HG03095 (cell line): ENCODE data around the gene CCDC124.

ENCODE experiments used
- ATAC-seq: cut with Tn5 transposase; IDR thresholded peaks from one replicate; pipeline ENCODE4 v1.9.1; 2021; ENCODE audit warnings: moderate library complexity; ENCODE audit not compliant: unreplicated experiment

CCDC124 gene

DNA sequence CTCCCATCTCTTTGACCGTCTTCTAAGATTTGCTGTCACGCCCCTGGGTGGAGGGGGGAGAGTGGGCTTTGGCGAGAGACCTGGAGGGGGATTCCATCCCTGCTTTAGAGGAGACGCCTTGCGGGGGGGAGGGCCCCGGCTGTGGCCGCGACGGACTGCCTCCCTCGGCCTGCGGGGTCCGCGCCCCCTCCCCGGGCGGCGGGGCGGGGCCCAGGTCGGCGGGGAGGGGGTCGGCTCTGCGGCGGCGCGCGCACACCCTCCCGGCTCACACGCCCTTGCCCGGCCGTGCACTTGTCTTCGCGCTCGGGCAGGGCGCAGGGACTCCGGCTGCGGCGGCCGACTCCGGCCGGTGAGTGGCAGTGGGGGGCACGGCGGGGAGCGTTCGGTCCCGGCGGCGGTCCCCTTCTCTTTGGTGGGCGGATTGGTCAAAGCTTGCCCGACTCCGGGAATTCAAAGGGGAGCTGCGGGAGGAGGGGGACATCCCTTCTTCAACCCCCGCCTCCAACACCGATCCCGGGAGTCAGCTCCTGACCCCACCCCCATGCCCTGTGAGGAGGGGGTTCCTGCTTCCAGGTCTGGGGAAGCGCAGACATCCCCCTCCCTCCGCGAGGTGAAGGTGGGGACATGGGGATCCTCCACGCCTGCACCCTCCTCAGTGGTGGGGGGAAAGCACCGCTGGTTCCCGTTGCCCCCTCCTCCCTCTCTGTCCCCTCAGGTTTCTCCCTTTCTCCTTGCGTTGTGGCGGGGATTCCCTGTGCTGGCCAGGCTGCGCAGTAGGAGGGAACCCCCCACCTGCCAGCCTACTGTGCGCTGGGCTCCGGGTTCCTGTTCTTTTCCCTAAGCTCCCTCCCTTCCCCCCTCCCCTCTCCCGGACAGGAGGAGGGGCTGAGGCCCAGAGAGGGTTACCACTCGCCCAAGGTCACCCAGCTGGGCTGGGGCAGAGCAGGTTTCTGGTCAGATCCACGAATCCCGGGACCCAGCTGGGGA is 19.5 kb downstream of the CCDC124 start:
- no peak for ATAC-seq

DNA sequence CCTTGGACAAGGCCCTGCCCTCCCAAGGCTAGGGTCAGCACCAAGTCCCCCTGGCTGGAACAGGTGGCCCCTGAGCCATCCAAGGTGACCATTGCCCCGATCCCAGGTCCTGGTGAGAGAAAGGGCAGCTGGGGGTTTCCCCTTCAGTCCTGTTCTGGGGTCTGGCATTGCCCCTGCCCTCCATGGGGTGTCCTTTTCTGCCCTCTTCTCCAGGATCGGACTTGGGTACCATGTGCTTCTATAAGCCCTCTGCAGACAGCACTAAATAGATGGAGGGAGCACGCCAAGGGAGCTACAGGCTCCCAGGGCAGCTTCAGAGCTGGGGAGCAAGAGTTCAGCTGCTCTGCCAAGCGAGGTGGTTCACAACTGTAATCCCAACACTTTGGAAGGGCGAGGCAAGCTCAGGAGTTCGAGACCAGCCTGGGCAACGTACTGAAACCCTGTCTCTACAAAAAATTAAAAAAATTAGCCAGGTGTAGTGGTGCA is 20.5 kb downstream of the CCDC124 start:
- no peak for ATAC-seq

DNA sequence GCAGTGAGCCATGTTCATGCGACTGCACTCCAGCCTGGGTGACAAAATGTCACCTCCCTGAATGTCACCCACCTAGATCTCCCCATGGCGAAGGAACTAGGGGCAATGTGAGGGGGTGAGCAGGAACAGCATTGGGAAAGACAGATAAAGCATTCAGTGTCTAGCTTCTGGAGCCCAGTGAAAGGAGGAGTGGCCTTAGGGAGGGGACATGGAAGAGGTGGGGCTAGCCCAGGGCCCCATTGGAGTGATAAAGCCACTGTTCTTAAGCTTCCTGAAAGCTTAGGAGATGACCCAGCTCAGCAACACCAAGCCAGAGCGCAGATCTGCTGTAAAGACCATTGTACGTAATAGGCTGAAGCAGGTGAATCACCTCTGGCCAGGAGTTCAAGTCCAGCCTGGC is 21.1 kb downstream of the CCDC124 start:
- no peak for ATAC-seq

DNA sequence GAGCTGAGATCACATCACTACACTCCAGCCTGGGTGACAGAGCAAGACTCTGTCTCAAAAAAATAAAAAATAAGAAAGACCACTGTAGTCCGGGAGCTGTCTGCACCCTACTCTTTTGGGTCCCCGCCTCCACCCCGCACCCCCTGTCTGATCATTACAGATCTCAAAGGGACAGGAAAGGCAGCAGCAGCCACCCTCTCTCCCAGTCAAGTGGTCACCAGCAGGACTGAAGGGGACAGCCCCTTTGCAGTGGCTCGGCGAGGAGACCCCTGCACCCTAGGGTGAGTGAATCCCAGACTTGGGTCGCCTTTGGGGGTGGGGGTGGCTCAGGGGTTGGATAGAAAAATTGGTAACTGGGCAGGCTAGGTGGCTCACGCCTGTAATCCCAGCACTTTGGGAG is 21.6 kb downstream of the CCDC124 start:
- no peak for ATAC-seq

- ATAC-seq: no peak
Observed at GRCh38 chr19:17957149-17957849, 24.5 kb downstream of the CCDC124 start.

- no peak for ATAC-seq
Observed at GRCh38 chr19:17957885-17958284, 25.1 kb downstream of the CCDC124 start.

DNA sequence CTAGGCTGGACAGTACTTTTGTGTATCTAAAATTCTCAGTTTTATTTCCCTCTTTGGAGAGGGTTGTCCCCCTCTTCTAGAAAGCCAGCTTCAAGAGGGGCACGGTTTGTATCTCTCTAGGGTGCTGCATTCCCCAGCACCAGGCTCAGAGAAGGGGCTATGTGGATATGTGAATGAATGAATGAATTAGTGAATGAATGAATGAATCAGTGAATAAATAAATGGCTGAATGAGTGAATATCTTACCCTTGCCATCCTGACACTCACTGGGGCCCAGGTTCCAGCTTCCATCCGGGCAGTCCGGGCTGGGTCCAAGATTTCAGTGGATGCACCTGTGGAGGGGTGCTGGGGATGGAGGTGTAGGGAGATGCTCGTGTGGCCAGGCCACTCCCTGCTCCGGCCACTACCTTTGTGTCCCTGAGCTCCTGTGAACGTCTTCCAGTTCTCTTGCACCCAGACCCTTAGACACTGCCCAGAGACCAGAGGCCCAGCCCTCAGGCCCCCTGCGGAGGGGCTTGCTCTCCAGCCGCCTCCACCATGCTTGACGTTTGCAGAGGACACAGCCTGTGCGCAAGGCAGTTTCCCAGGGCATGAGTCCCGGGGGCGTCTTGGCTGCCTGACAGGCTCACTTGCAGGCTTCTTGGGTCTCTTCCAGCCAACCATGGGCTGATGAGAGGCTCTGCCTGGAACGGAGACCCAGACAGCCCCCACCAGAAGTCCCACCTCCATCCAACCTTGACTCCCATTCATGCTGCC is 31.3 kb downstream of the CCDC124 start:
- ATAC-seq: no peak

DNA sequence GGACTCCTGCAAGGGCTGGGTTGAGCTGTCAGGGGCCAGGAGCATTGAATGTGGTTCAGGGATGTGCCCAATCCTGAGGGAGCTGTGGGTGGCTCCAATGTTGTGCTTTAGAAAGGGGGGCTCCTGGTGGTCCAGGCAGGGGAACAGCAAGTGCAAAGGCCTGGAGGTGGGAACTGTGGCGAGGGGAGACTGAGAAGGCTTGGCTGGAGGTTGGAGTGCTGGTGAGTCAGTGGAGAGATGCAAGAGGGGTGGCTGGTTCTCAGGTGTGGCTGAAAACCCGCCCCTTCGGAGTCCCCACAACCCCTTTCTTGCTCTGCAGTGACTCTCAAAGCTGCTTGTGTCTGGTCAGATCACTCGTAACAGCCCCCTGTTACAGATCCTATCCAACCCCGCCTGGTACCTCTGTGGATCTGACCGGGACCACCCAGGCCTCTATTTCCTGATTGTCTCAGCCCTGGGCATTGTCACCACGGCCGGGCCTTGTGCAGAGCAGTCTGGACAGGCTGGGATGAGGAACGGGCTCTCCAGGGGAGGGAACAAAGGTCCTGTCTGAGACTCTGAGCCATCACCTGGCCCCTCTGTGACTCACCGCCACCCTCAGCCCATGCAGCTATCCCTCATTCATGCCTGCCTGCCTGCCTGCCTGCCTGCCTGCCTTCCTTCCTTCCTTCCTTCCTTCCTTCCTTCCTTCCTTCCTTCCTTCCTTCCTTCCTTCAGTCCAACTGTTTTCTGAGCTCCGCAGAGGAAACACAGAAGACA is 32.7 kb downstream of the CCDC124 start:
- ATAC-seq: no peak

DNA sequence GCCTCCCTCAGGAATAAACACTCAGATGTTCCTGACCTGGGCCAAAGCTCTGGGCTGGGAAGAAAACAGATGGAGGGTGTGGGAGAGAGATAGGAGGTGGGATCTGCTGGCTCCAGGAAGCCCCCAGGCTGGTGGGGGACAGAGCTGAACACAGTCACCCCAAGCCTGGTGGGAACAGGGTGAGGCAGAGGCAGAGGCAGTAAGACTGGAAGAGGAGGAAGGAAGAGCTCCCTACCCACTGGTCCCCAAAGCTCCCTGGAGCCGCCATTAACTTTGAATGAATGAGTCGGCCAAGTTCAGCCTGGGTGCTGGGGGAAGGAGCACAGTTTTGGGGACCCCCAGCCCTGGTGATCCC is 33.3 kb downstream of the CCDC124 start:
- no peak for ATAC-seq

- no peak for ATAC-seq
Observed at GRCh38 chr19:17966550-17967256, 33.9 kb downstream of the CCDC124 start, which contains the start of gene KCNN1. KCNN1 (plus strand) TSS chr19:17967107; CDS start chr19:17973889, 6,782 bp downstream.

DNA sequence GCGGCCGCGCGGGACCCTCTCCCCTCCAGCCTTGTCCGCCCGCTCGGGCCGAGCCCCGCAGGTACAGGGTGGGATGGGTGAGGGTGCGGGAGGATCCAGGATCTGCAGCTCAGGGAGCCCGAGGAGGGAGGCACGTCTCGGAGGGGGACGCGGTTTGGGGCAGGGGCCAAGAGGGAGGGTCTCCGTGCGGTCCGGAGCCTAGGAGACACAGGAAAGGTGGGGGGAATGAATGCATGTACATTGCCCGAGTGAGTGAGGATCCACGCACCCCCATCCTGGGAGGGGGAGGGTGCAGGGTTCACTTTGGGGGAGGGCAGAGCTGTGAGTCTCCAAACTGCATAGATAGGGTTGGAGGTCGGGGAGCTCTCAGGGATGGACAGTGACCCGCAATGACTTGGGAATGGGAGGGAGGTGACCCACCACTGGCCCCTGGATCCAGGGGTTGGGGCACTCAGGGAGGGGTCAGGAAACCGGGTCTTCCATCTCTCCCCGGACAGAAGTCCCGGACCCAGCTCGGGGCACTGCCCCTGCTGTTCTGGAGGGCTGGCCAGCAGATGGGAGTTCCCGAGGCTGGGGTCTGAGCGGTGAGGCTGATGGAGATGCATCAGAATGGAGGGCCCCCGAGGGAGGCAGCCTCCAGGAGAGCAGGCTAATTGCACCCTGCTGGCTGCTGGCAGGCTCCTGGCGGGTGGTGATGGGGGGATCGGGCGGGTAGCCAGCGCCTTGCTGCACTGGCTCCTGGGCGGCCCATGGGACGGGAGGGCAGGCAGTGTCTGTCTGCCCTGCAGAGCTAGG is 34.6 kb downstream of the CCDC124 start:
- ATAC-seq: no peak

- ATAC-seq: no peak
Observed at GRCh38 chr19:17968362-17968761, 35.5 kb downstream of the CCDC124 start.

DNA sequence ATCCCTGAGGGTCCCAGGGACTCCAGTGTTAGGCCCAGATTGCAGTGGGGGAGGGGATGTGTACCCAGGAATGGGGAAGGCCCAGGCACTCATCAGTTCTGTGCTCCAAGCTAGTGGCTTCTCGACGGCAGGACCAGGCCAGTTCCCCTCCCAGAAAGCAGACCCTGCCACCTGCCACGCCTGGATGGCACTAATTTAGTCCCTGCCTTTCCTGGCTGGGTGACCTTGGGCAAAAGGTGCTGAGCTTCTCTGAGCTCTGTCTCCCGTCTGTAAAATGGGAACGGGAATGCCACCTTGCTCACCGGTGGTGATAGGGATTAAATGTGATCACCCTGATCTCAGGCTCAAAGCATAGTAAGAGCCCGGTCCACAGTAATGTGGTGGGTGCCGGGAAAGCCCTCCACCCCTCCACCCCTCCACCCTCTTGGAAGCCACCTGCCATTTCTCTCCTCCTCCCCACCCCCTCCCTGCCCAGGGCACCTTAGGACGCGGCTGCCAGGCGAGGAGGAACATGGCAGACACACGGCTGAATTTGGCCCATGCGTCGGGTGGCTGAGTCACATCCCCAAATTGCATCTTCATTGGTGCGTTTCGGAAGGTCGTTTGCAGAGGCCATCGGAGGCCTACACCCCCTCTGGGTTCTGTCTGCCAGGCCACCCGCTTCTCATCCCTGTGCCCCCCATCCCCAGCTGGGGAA is 36.4 kb downstream of the CCDC124 start:
- ATAC-seq: no peak

GRCh38 chr19:17972230-17972629 is 39.4 kb downstream of the CCDC124 start:
- no peak for ATAC-seq

- no peak for ATAC-seq
Observed at GRCh38 chr19:17973759-17974158, 40.9 kb downstream of the CCDC124 start.

GRCh38 chr19:17974551-17974950 is 41.7 kb downstream of the CCDC124 start:
- no peak for ATAC-seq

GRCh38 chr19:17975032-17975431 is 42.2 kb downstream of the CCDC124 start:
- no peak for ATAC-seq

DNA sequence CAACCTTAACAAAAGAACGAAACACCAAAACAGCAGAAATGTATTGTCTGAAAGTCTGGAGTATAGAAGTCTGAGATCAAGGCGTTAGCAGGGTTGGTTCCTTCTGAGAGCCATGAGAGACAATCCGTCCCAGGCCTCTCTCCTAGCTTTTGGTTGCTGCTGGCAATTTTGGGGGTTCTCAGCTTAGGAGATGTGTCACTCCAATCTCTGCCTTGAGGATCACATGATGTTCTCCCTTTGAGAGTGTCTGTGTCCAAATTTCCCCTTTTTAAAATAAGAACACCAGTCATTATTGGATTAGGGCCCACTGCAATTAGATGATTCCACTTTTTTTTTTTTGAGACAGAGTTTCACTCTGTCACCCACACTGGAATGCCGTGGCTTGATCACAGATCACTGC is 44.2 kb downstream of the CCDC124 start:
- ATAC-seq: no peak
